IMR-90 (cell line): ENCODE data around the gene CRYGN. TPM values are rescaled to one million over a fixed set of nuclear protein-coding genes. Genes with fewer than 3 reads are reported as not detected.

ENCODE experiments used
- ATAC-seq: fragments of 200-7000 bp; cut with Tn5 transposase; 2 replicates; pipeline ENCODE4 v1.9.1; 2020; ENCODE audit warnings: low read depth, mild to moderate bottlenecking, moderate library complexity
- BruUV-seq: library from RNA; stranded (reverse); fragments of 400-500 nt; replicated peaks from 2 replicates; lab custom pipeline; 2021; lab: Mats Ljungman, UMichigan
- CTCF ChIA-PET: fragments of 300-600 bp; formaldehyde crosslinking; extraction: SDS; loops from one replicate; lab custom pipeline; 2021; ENCODE audit warnings: antibody characterized with exemption; lab: Yijun Ruan, JAX
- POLR2A ChIA-PET: fragments of 300-600 bp; sonication (Branson Sonifier 250); formaldehyde crosslinking; loops from one replicate; lab custom pipeline; 2022; ENCODE audit warnings: antibody characterized with exemption; ENCODE audit not compliant: unreplicated experiment; lab: Charles Lee
- DNase-seq: peaks from one replicate; pipeline ENCODE4 v3.0.0; 2013
- H2AFZ ChIP-seq: replicated peaks from 2 replicates; pipeline ENCODE3; 2013; ENCODE audit warnings: low read length, mild to moderate bottlenecking; ENCODE audit not compliant: poor library complexity
- H2AK5ac ChIP-seq: 2 replicates; pipeline ENCODE4 v1.6.1; 2013; ENCODE audit warnings: low read depth, low read length, inconsistent platforms
- H2AK9ac ChIP-seq: replicated peaks from 2 replicates; pipeline ENCODE3; 2013; ENCODE audit warnings: mild to moderate bottlenecking, low read depth, low read length, moderate library complexity; ENCODE audit not compliant: poor library complexity
- H2BK120ac ChIP-seq: 2 replicates; pipeline ENCODE4 v1.6.1; 2013; ENCODE audit warnings: low read depth, low read length, inconsistent platforms
- H2BK15ac ChIP-seq: 3 replicates; pipeline ENCODE4 v1.6.1; 2013; ENCODE audit warnings: low read depth, low read length, inconsistent platforms
- H2BK20ac ChIP-seq: 2 replicates; pipeline ENCODE4 v1.6.1; 2013; ENCODE audit warnings: low read depth, mild to moderate bottlenecking, inconsistent platforms, low read length, moderate library complexity
- H2BK5ac ChIP-seq: 2 replicates; pipeline ENCODE4 v1.6.1; 2013; ENCODE audit warnings: mild to moderate bottlenecking, low read depth, low read length, inconsistent platforms; ENCODE audit not compliant: poor library complexity, severe bottlenecking
- H3K14ac ChIP-seq: replicated peaks from 2 replicates; pipeline ENCODE4 v1.6.1; 2013; ENCODE audit warnings: low read depth, low read length, inconsistent platforms
- H3K18ac ChIP-seq: 2 replicates; pipeline ENCODE4 v1.6.1; 2013; ENCODE audit warnings: low read depth, low read length, control low read depth
- H3K23ac ChIP-seq: 2 replicates; pipeline ENCODE4 v1.6.1; 2013; ENCODE audit warnings: low read depth, low read length, inconsistent platforms
- H3K27ac ChIP-seq: 2 replicates; pipeline ENCODE4 v1.5.1; 2013; ENCODE audit warnings: mild to moderate bottlenecking, control low read depth, low read length; ENCODE audit not compliant: insufficient read depth
- H3K27me3 ChIP-seq: 2 replicates; pipeline ENCODE4 v1.6.1; 2013; ENCODE audit warnings: low read length; ENCODE audit not compliant: control insufficient read depth, insufficient read depth
- H3K36me3 ChIP-seq: 2 replicates; pipeline ENCODE4 v1.6.1; 2013; ENCODE audit warnings: low read length, mixed read lengths; ENCODE audit not compliant: control insufficient read depth, insufficient read depth
- H3K4ac ChIP-seq: 2 replicates; pipeline ENCODE4 v1.6.1; 2013; ENCODE audit warnings: low read depth, low read length, inconsistent platforms
- H3K4me1 ChIP-seq: 2 replicates; pipeline ENCODE4 v1.6.1; 2013; ENCODE audit warnings: low read length, mixed read lengths; ENCODE audit not compliant: control insufficient read depth, insufficient read depth
- H3K4me2 ChIP-seq: 2 replicates; pipeline ENCODE4 v1.6.1; 2013; ENCODE audit warnings: low read depth, mild to moderate bottlenecking, control low read depth, low read length, moderate library complexity
- H3K4me3 ChIP-seq: 2 replicates; pipeline ENCODE4 v1.5.1; 2013; ENCODE audit warnings: low read depth, mild to moderate bottlenecking, control low read depth, low read length, moderate library complexity; ENCODE audit not compliant: insufficient read depth
- H3K56ac ChIP-seq: 2 replicates; pipeline ENCODE4 v1.6.1; 2013; ENCODE audit warnings: low read length, inconsistent platforms; ENCODE audit not compliant: insufficient read depth; ENCODE audit errors: extremely low read depth
- H3K79me1 ChIP-seq, 2 experiments: 2 replicates each; pipeline ENCODE4 v1.6.1; 2013; ENCODE audit warnings: low read length in 2 of 2, inconsistent platforms in 1 of 2, low read depth in 1 of 2
- H3K9ac ChIP-seq: 2 replicates; pipeline ENCODE4 v1.6.1; 2013; ENCODE audit warnings: low read depth, low read length, control low read depth
- H3K9me1 ChIP-seq: 2 replicates; pipeline ENCODE4 v1.6.1; 2013; ENCODE audit warnings: low read length, inconsistent platforms; ENCODE audit not compliant: insufficient read depth
- H3K9me3 ChIP-seq: 2 replicates; pipeline ENCODE4 v1.6.1; 2013; ENCODE audit warnings: low read length; ENCODE audit not compliant: control insufficient read depth, insufficient read depth
- H4K20me1 ChIP-seq: 2 replicates; pipeline ENCODE4 v1.6.1; 2013; ENCODE audit warnings: low read length, inconsistent platforms; ENCODE audit not compliant: insufficient read depth
- H4K5ac ChIP-seq: 2 replicates; pipeline ENCODE4 v1.6.1; 2013; ENCODE audit warnings: mild to moderate bottlenecking, low read depth, low read length, control low read depth
- H4K8ac ChIP-seq, 2 experiments: 2 replicates each; pipeline ENCODE4 v1.6.1; 2013; ENCODE audit warnings: low read depth in 2 of 2, low read length in 2 of 2, control low read depth in 1 of 2, inconsistent platforms in 1 of 2
- H4K91ac ChIP-seq: 2 replicates; pipeline ENCODE4 v1.6.1; 2013; ENCODE audit warnings: low read depth, low read length, inconsistent platforms; ENCODE audit not compliant: insufficient read depth
- BHLHE40 ChIP-seq: fragments of 150-350 bp; IDR thresholded peaks from 2 replicates; pipeline ENCODE4 v1.6.1; 2016; ENCODE audit warnings: mild to moderate bottlenecking, low read depth, low read length
- CHD1 ChIP-seq: IDR thresholded peaks from 2 replicates; pipeline ENCODE4 v1.6.1; 2012; ENCODE audit warnings: low read depth, low read length, improper control_type of control experiment
- FOS ChIP-seq: fragments of 150-350 bp; IDR thresholded peaks from 2 replicates; pipeline ENCODE4 v1.6.1; 2016; ENCODE audit warnings: low read depth, low read length
- MAFK ChIP-seq: IDR thresholded peaks from 2 replicates; pipeline ENCODE4 v1.6.1; 2012; ENCODE audit warnings: low read depth, low read length, improper control_type of control experiment
- MAZ ChIP-seq: IDR thresholded peaks from 2 replicates; pipeline ENCODE4 v1.6.1; 2012; ENCODE audit warnings: low read depth, mild to moderate bottlenecking, low read length, improper control_type of control experiment, moderate library complexity, borderline replicate concordance
- MXI1 ChIP-seq: IDR thresholded peaks from 2 replicates; pipeline ENCODE4 v1.6.1; 2012; ENCODE audit warnings: low read depth, mild to moderate bottlenecking, low read length, moderate library complexity, borderline replicate concordance
- NFE2L2 ChIP-seq: fragments of 150-350 bp; IDR thresholded peaks from 2 replicates; pipeline ENCODE4 v1.6.1; 2016; ENCODE audit warnings: low read depth, mild to moderate bottlenecking, low read length
- POLR2A ChIP-seq: IDR thresholded peaks from 2 replicates; pipeline ENCODE4 v1.6.1; 2012; ENCODE audit warnings: mild to moderate bottlenecking, low read depth, low read length
- RAD21 ChIP-seq: IDR thresholded peaks from 2 replicates; pipeline ENCODE4 v1.6.1; 2012; ENCODE audit warnings: low read length, improper control_type of control experiment
- RFX5 ChIP-seq: IDR thresholded peaks from 2 replicates; pipeline ENCODE4 v1.8.0; 2012; ENCODE audit warnings: low read depth, mild to moderate bottlenecking, low read length, moderate library complexity
- SMC3 ChIP-seq: fragments of 150-350 bp; IDR thresholded peaks from 2 replicates; pipeline ENCODE4 v1.6.1; 2016; ENCODE audit warnings: low read depth, mild to moderate bottlenecking, antibody characterized with exemption, low read length, moderate library complexity
- USF2 ChIP-seq: fragments of 150-350 bp; IDR thresholded peaks from 2 replicates; pipeline ENCODE4 v1.6.1; 2017; ENCODE audit warnings: mild to moderate bottlenecking, antibody characterized with exemption, low read length, low read depth
- WGBS, 2 experiments: methylation state at CpG; one replicate each; pipeline versions ENCODE4 v1.1.5 to v1.1.7; 2013; ENCODE audit warnings: missing lambda C conversion rate in 2 of 2; ENCODE audit not compliant: insufficient read length in 1 of 2; ENCODE audit errors: extremely low coverage in 2 of 2; 5-methylcytosine and 5-hydroxymethylcytosine counted together
- dilution Hi-C: fragments of 300-500 bp; cut with HindIII; formaldehyde crosslinking; loops from one replicate; pipeline ENCODE4 v1.14.3; 2018; ENCODE audit warnings: low sequenced_read_pairs; ENCODE audit not compliant: unreplicated experiment
- in situ Hi-C: fragments of 300-500 bp; cut with MboI; formaldehyde crosslinking; loops from 3 replicates; pipeline ENCODE4 v1.14.3; 2019; ENCODE audit warnings: low sequenced_read_pairs, inconsistent platforms, mixed read lengths
- intact Hi-C: fragments of 100-400 bp; cut with micrococcal nuclease; formaldehyde crosslinking; loops from 2 replicates; pipeline ENCODE4 v1.10.0; 2022
- polyA plus RNA-seq, 3 experiments: library from polyadenylated mRNA; depleted of rRNA; stranded (reverse); fragments of >200 nt; gene quantifications; 2 replicates each; pipeline ENCODE4 v1.2.3, GENCODE V29; 2012; ENCODE audit warnings: low replicate concordance in 1 of 3
- total RNA-seq: library from RNA; depleted of rRNA; stranded (reverse); fragments of >200 nt; gene quantifications from 2 replicates; pipeline ENCODE4 v1.2.3, GENCODE V29; 2012
- TF ChIP-seq, protein P1 (sequence below): fragments of 150-350 bp; IDR thresholded peaks from 2 replicates; pipeline ENCODE4 v1.6.1; 2016; ENCODE audit warnings: low read depth, mild to moderate bottlenecking, low read length, moderate library complexity, borderline replicate concordance

Gene CRYGN
- total and polyA plus RNA-seq, 2 of the 4 experiments (the other 2 are of a cell fraction), result not detected

DNA sequence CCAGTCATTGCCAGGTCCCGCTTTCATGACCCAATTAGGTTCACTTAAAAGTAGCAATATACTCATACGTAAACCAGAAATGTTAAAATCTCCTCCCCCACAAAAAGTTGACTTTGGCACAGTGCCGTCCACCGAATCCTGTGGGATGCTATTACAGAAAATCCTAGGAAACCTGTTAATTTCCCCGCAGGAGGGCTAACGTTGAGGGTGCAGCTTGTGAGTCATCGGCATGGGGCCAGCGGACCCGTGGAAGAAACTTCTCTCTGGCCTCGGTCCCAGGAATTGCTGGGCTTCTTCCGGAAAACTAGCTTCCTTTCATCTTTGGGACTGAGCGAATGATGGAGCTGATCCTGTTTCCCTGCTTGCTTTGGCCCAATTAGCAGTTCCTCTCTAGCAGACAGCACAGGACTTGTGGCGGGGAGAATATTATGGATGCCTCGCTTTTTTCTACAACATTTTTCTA lies 13.5 kb downstream of the CRYGN start:
- 0% methylated on average over 1 of the region's 14 CpGs; no CpG with 5 or more reads in 1 of the 2 experiments for WGBS, 2 experiments
- peak overlapping the region; percentile 58 for H3K4me2 ChIP-seq
- H3K9me3 ChIP-seq, result peaks cover 9% of the 10 kb centered on the region
- H2BK15ac ChIP-seq, result peak overlapping the region; percentile 90; the same call in 2 of the 3 replicates
- H4K8ac ChIP-seq, result peak overlapping the region; percentile 60 to 74
- peak; percentile 53 for ATAC-seq
- H2BK5ac ChIP-seq, result peak overlapping the region; percentile 81
- no peak overlapping the region for H2AK9ac ChIP-seq
- peak overlapping the region; percentile 78 for H2AFZ ChIP-seq
- peak overlapping the region; percentile 94 for H4K91ac ChIP-seq
- H2AK5ac ChIP-seq, result peak overlapping the region; percentile 93; the same call in 1 of the 2 replicates
- H4K20me1 ChIP-seq, result peaks cover 5% of the 10 kb centered on the region; the same call in 1 of the 2 replicates
- dilution Hi-C loops (no loop called here), in situ Hi-C loops (no loop called here), intact Hi-C loops (loop anchor here (5.0 kb wide), 1 partner anchor 59 kb away; no protein-coding TSS in a partner anchor)
- no peak for TF ChIP-seq POLR2A
- no peak for TF ChIP-seq MAZ
- TF ChIP-seq RFX5, result no peak
- TF ChIP-seq CHD1, result no peak
- peak; percentile 68; the same call in 1 of the 2 replicates for TF ChIP-seq FOS
- no peak for TF ChIP-seq MAFK
- no peak for TF ChIP-seq SMC3
- no peak for TF ChIP-seq RAD21
- no peak for TF ChIP-seq MXI1
- no peak for TF ChIP-seq NFE2L2
- TF ChIP-seq BHLHE40, result peak; percentile 15; the same call in 1 of the 2 replicates
- no peak; the same call in 1 of the 2 replicates for TF ChIP-seq USF2
- TF ChIP-seq, protein P1, sequence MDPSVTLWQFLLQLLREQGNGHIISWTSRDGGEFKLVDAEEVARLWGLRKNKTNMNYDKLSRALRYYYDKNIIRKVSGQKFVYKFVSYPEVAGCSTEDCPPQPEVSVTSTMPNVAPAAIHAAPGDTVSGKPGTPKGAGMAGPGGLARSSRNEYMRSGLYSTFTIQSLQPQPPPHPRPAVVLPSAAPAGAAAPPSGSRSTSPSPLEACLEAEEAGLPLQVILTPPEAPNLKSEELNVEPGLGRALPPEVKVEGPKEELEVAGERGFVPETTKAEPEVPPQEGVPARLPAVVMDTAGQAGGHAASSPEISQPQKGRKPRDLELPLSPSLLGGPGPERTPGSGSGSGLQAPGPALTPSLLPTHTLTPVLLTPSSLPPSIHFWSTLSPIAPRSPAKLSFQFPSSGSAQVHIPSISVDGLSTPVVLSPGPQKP, result no peak
- no peak overlapping the region for H3K9ac ChIP-seq
- H3K4me1 ChIP-seq, result peaks cover 39% of the 10 kb centered on the region
- H3K56ac ChIP-seq, result no peak overlapping the region
- H3K27ac ChIP-seq, result peak overlapping the region; percentile 87
- no peaks in the 10 kb centered on the region for H3K36me3 ChIP-seq
- ChIA-PET POLR2A (interaction anchor here (0.5 kb wide), 1 partner anchor 130 kb away, joined by 9 read pairs; no protein-coding TSS in a partner anchor), CTCF (no interaction called here)
- peak overlapping the region; percentile 72 for H3K18ac ChIP-seq
- peaks cover 13% of the 10 kb centered on the region for H3K9me1 ChIP-seq
- DNase-seq, result peak; percentile 93
- H4K5ac ChIP-seq, result peak overlapping the region; percentile 83
- peak overlapping the region; percentile 92 for H3K4ac ChIP-seq
- H2BK120ac ChIP-seq, result peak overlapping the region; percentile 95
- peak overlapping the region; percentile 61 for H2BK20ac ChIP-seq
- no peak overlapping the region for H3K4me3 ChIP-seq
- H3K23ac ChIP-seq, result 0 out of 2 replicates have a peak overlapping the region, but pooled peaks have one; percentile 54
- H3K27me3 ChIP-seq, result peaks cover 2% of the 10 kb centered on the region; the same call in 1 of the 2 replicates
- H3K79me1 ChIP-seq, result no peaks in the 10 kb centered on the region; a peak in 1 of 4 replicates
- peak overlapping the region; percentile 69 for H3K14ac ChIP-seq
- no TSS peak for BruUV-seq
